ENCODE measurements around the gene SLC35E2B. TPM values are rescaled to one million over a fixed set of nuclear protein-coding genes. Genes with fewer than 3 reads are reported as not detected.
"Not testable (repeated sequence)": the region's sequence is repeated elsewhere in the genome, so short reads cannot be mapped to it uniquely, and the experiment has no call there.

The SLC35E2B gene
- total RNA-seq, 1 experiment from 2014 or later, result 13.1 TPM

GRCh38 chr1:1721201-1721600 lies 28.6 kb upstream of the SLC35E2B start:
- Histone ChIP-seq H3K9me3 (replicated peaks) (no peaks in the 10 kb centered on the region), H3K36me3 (peaks cover 26% of the 10 kb centered on the region)
- DNase-seq (ENCODE audit: low read depth in 1 of 2, low spot score in 2 of 2), result no peak

GRCh38 chr1:1715109-1715883 lies 22.7 kb upstream of the SLC35E2B start:
- not testable (repeated sequence) for H3K4me3 ChIP-seq; H3K27me3 ChIP-seq (replicated peaks); H3K27ac ChIP-seq

More at GRCh38 chr1:1721201-1721600, 28.6 kb upstream of the SLC35E2B start:
- Histone ChIP-seq H3K27ac (no peak overlapping the region), H3K4me3 (no peak overlapping the region), H3K27me3 (replicated peaks) (no peaks in the 10 kb centered on the region), H3K4me1 (replicated peaks) (no peaks in the 10 kb centered on the region)

GRCh38 chr1:1707897-1708296 lies 15.3 kb upstream of the SLC35E2B start:
- not testable (repeated sequence) for H3K36me3 ChIP-seq; DNase-seq (ENCODE audit: low read depth in 1 of 2, low spot score in 2 of 2); H3K9me3 ChIP-seq (replicated peaks); H3K4me3 ChIP-seq; H3K27me3 ChIP-seq (replicated peaks); H3K4me1 ChIP-seq (replicated peaks); H3K27ac ChIP-seq

More at GRCh38 chr1:1715109-1715883, 22.7 kb upstream of the SLC35E2B start:
- peaks cover 21% of the 10 kb centered on the region for H3K36me3 ChIP-seq
- H3K4me1 ChIP-seq (replicated peaks); DNase-seq (ENCODE audit: low read depth in 1 of 2, low spot score in 2 of 2); H3K9me3 ChIP-seq (replicated peaks): not testable (repeated sequence)

- not testable (repeated sequence) for H3K27ac ChIP-seq; H3K9me3 ChIP-seq (replicated peaks); H3K4me3 ChIP-seq; DNase-seq (ENCODE audit: low read depth in 1 of 2, low spot score in 2 of 2); H3K4me1 ChIP-seq (replicated peaks); H3K27me3 ChIP-seq (replicated peaks); H3K36me3 ChIP-seq
Measured at GRCh38 chr1:1707241-1707640, 14.6 kb upstream of the SLC35E2B start.

- H3K4me3 ChIP-seq; H3K27ac ChIP-seq; H3K4me1 ChIP-seq (replicated peaks); H3K36me3 ChIP-seq; H3K27me3 ChIP-seq (replicated peaks); DNase-seq (ENCODE audit: low read depth in 1 of 2, low spot score in 2 of 2); H3K9me3 ChIP-seq (replicated peaks): not testable (repeated sequence)
Measured at GRCh38 chr1:1705623-1706022, 13.0 kb upstream of the SLC35E2B start.

- H3K4me1 ChIP-seq (replicated peaks); H3K4me3 ChIP-seq; H3K9me3 ChIP-seq (replicated peaks); H3K36me3 ChIP-seq; DNase-seq (ENCODE audit: low read depth in 1 of 2, low spot score in 2 of 2); H3K27ac ChIP-seq; H3K27me3 ChIP-seq (replicated peaks): not testable (repeated sequence)
Measured at GRCh38 chr1:1704284-1704957, 11.8 kb upstream of the SLC35E2B start.

- Histone ChIP-seq H3K27me3 (replicated peaks) (no peaks in the 10 kb centered on the region), H3K36me3 (no peaks in the 10 kb centered on the region), H3K4me3 (no peak overlapping the region), H3K9me3 (replicated peaks) (no peaks in the 10 kb centered on the region), H3K4me1 (replicated peaks) (no peaks in the 10 kb centered on the region), H3K27ac (no peak overlapping the region)
- DNase-seq (ENCODE audit: low read depth in 1 of 2, low spot score in 2 of 2), result peak in 1 of 2 experiments; percentile 41
Measured at GRCh38 chr1:1703796-1704195, 11.2 kb upstream of the SLC35E2B start.

- H3K4me3 ChIP-seq; H3K27me3 ChIP-seq (replicated peaks); H3K4me1 ChIP-seq (replicated peaks); H3K27ac ChIP-seq; H3K36me3 ChIP-seq; H3K9me3 ChIP-seq (replicated peaks); DNase-seq (ENCODE audit: low read depth in 1 of 2, low spot score in 2 of 2): not testable (repeated sequence)
Measured at GRCh38 chr1:1702506-1702905, 9.9 kb upstream of the SLC35E2B start.

GRCh38 chr1:1700557-1700956 lies 8.0 kb upstream of the SLC35E2B start:
- H3K4me1 ChIP-seq (replicated peaks); DNase-seq (ENCODE audit: low read depth in 1 of 2, low spot score in 2 of 2); H3K4me3 ChIP-seq; H3K27me3 ChIP-seq (replicated peaks); H3K27ac ChIP-seq; H3K36me3 ChIP-seq; H3K9me3 ChIP-seq (replicated peaks): not testable (repeated sequence)

GRCh38 chr1:1700067-1700466 lies 7.5 kb upstream of the SLC35E2B start:
- H3K27me3 ChIP-seq (replicated peaks); H3K4me3 ChIP-seq; H3K36me3 ChIP-seq; H3K4me1 ChIP-seq (replicated peaks); DNase-seq (ENCODE audit: low read depth in 1 of 2, low spot score in 2 of 2); H3K9me3 ChIP-seq (replicated peaks); H3K27ac ChIP-seq: not testable (repeated sequence)

GRCh38 chr1:1699061-1699460 lies 6.5 kb upstream of the SLC35E2B start:
- H3K27ac ChIP-seq; H3K4me3 ChIP-seq; DNase-seq (ENCODE audit: low read depth in 1 of 2, low spot score in 2 of 2); H3K27me3 ChIP-seq (replicated peaks); H3K36me3 ChIP-seq; H3K4me1 ChIP-seq (replicated peaks); H3K9me3 ChIP-seq (replicated peaks): not testable (repeated sequence)

GRCh38 chr1:1697358-1698183 lies 5.0 kb upstream of the SLC35E2B start:
- H3K9me3 ChIP-seq (replicated peaks); H3K4me1 ChIP-seq (replicated peaks); H3K36me3 ChIP-seq; H3K27ac ChIP-seq; H3K4me3 ChIP-seq; H3K27me3 ChIP-seq (replicated peaks): not testable (repeated sequence)
- DNase-seq (ENCODE audit: low read depth in 1 of 2, low spot score in 2 of 2), result peak in 1 of 2 experiments; percentile 19

GRCh38 chr1:1696431-1697357 lies 4.1 kb upstream of the SLC35E2B start:
- not testable (repeated sequence) for H3K4me1 ChIP-seq (replicated peaks); H3K4me3 ChIP-seq; H3K36me3 ChIP-seq; H3K9me3 ChIP-seq (replicated peaks); H3K27me3 ChIP-seq (replicated peaks); H3K27ac ChIP-seq
- peak in 1 of 2 experiments; percentile 30 for DNase-seq (ENCODE audit: low read depth in 1 of 2, low spot score in 2 of 2)
